Fibroblast of lung (primary cell): ENCODE measurements around the gene PRR15. TPM values are rescaled to one million over a fixed set of nuclear protein-coding genes. Genes with fewer than 3 reads are reported as not detected.
"Not testable (repeated sequence)": the region's sequence is repeated elsewhere in the genome, so short reads cannot be mapped to it uniquely, and the experiment has no call there.

Experiments
- DNase-seq, 2 donors: peaks; one replicate each; pipeline versions ENCODE4 v3.0.0 to v3.0.0-alpha.2; 2010; ENCODE audit warnings: low read depth in 2 of 2
- H2AFZ ChIP-seq: 2 replicates; pipeline ENCODE4 v1.5.1; 2012; ENCODE audit warnings: low read length, control low read depth, inconsistent platforms
- H3K27ac ChIP-seq: 2 replicates; pipeline ENCODE4 v1.5.1; 2011; ENCODE audit warnings: low read length, control low read depth; ENCODE audit not compliant: insufficient read depth
- H3K27me3 ChIP-seq: 2 replicates; pipeline ENCODE4 v1.5.1; 2011; ENCODE audit warnings: mild to moderate bottlenecking, low read length; ENCODE audit not compliant: control insufficient read depth, insufficient read depth
- H3K36me3 ChIP-seq: 2 replicates; pipeline ENCODE4 v1.5.1; 2011; ENCODE audit warnings: low read length; ENCODE audit not compliant: control insufficient read depth, insufficient read depth
- H3K4me1 ChIP-seq: 2 replicates; pipeline ENCODE4 v1.5.1; 2011; ENCODE audit warnings: low read length; ENCODE audit not compliant: control insufficient read depth, insufficient read depth; ENCODE audit errors: extremely low read depth
- H3K4me2 ChIP-seq: 2 replicates; pipeline ENCODE4 v1.5.1; 2011; ENCODE audit warnings: low read length, control low read depth; ENCODE audit not compliant: insufficient read depth; ENCODE audit errors: extremely low read depth
- H3K4me3 ChIP-seq, 4 experiments: fragments of 200-600 bp in 1 of 4; sonication (generic) in 1 of 4; replicated peaks in 1 of 4; 2 replicates each; pipeline ENCODE4 v1.5.1; 2011 to 2016; ENCODE audit warnings: low read length in 4 of 4, low read depth in 3 of 4, mild to moderate bottlenecking in 3 of 4, control low read depth in 2 of 4, inconsistent platforms in 1 of 4, mixed read lengths in 1 of 4; ENCODE audit not compliant: insufficient read depth in 1 of 4; ENCODE audit errors: control extremely low read depth in 1 of 4
- H3K79me2 ChIP-seq: 2 replicates; pipeline ENCODE4 v1.5.1; 2012; ENCODE audit warnings: mild to moderate bottlenecking, low read length, inconsistent platforms; ENCODE audit not compliant: control insufficient read depth, insufficient read depth
- H3K9ac ChIP-seq: 2 replicates; pipeline ENCODE4 v1.5.1; 2011; ENCODE audit warnings: mild to moderate bottlenecking, low read length, control low read depth; ENCODE audit not compliant: insufficient read depth
- H3K9me3 ChIP-seq: 2 replicates; pipeline ENCODE4 v1.5.1; 2012; ENCODE audit warnings: low read depth, low read length; ENCODE audit not compliant: control insufficient read depth, insufficient read depth
- H4K20me1 ChIP-seq: 2 replicates; pipeline ENCODE4 v1.5.1; 2011; ENCODE audit warnings: low read length; ENCODE audit not compliant: control insufficient read depth, insufficient read depth; ENCODE audit errors: extremely low read depth
- EZH2 ChIP-seq: IDR thresholded peaks from 2 replicates; pipeline ENCODE4 v1.5.1; 2012; ENCODE audit warnings: low read length, control low read depth, mild to moderate bottlenecking; ENCODE audit errors: missing control alignments
- polyA plus RNA-seq, 2 donors: library from polyadenylated mRNA; depleted of rRNA in 1 of 2; stranded (reverse) in 1 of 2; unstranded in 1 of 2; fragments of >200 nt; gene quantifications; 2 replicates each; pipeline ENCODE4 v1.2.1, GENCODE V29; 2011 to 2012; ENCODE audit warnings: missing spikeins in 1 of 2
- total RNA-seq: library from RNA; depleted of rRNA; stranded (reverse); fragments of >200 nt; gene quantifications from 2 replicates; pipeline ENCODE4 v1.2.1, GENCODE V29; 2014
- TF ChIP-seq, protein P1 (sequence below), 2 donors: IDR thresholded peaks in 1 of 2; conservative IDR thresholded peaks in 1 of 2; 1 replicate in 1 of 2; 2 replicates in 1 of 2; pipeline ENCODE4 v1.5.1; 2011 to 2012; ENCODE audit warnings: low read length in 2 of 2, control low read depth in 1 of 2, inconsistent platforms in 1 of 2, low read depth in 1 of 2, mild to moderate bottlenecking in 1 of 2

Gene PRR15
- total and polyA plus RNA-seq, 2 donors (not counting 1 experiment from before 2014, with no cell fraction given): not detected

DNA sequence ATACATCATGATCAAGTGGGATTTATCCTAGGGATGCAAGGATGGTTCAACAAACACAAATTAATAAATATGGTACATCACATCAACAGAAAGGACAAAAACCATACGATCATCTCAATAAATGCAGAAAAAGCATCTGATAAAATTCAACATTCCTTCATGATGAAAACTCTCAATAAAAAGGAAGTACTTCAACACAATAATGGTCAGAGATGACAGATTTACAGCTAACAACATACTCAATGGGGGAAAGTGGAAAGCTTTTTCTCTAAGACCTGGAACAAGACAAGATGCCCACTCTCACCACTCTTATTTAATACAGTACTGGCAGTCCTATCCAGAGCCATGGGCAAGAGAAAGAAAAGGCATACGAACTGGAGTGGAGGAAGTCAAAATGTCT, 39.9 kb upstream of the PRR15 start:
- no peaks in the 10 kb centered on the region for H3K9me3 ChIP-seq
- no peak overlapping the region for H2AFZ ChIP-seq
- H3K36me3 ChIP-seq: no peaks in the 10 kb centered on the region
- no peak for DNase-seq
- no peaks in the 10 kb centered on the region for H3K27me3 ChIP-seq
- H3K4me3 ChIP-seq: no peak overlapping the region
- H3K4me1 ChIP-seq: no peaks in the 10 kb centered on the region
- no peaks in the 10 kb centered on the region for H4K20me1 ChIP-seq
- H3K9ac ChIP-seq: no peak overlapping the region
- H3K4me2 ChIP-seq: no peak overlapping the region
- no peak for TF ChIP-seq EZH2
- TF ChIP-seq, protein P1, sequence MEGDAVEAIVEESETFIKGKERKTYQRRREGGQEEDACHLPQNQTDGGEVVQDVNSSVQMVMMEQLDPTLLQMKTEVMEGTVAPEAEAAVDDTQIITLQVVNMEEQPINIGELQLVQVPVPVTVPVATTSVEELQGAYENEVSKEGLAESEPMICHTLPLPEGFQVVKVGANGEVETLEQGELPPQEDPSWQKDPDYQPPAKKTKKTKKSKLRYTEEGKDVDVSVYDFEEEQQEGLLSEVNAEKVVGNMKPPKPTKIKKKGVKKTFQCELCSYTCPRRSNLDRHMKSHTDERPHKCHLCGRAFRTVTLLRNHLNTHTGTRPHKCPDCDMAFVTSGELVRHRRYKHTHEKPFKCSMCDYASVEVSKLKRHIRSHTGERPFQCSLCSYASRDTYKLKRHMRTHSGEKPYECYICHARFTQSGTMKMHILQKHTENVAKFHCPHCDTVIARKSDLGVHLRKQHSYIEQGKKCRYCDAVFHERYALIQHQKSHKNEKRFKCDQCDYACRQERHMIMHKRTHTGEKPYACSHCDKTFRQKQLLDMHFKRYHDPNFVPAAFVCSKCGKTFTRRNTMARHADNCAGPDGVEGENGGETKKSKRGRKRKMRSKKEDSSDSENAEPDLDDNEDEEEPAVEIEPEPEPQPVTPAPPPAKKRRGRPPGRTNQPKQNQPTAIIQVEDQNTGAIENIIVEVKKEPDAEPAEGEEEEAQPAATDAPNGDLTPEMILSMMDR (conservative IDR thresholded peaks at IDR 0.05 in 1 of 2, IDR thresholded peaks at IDR 0.05 in 1 of 2; ENCODE audit: low read depth in 1 of 2, low read length in 2 of 2): no peak
- no peaks in the 10 kb centered on the region for H3K79me2 ChIP-seq
- H3K27ac ChIP-seq: no peak overlapping the region

DNA sequence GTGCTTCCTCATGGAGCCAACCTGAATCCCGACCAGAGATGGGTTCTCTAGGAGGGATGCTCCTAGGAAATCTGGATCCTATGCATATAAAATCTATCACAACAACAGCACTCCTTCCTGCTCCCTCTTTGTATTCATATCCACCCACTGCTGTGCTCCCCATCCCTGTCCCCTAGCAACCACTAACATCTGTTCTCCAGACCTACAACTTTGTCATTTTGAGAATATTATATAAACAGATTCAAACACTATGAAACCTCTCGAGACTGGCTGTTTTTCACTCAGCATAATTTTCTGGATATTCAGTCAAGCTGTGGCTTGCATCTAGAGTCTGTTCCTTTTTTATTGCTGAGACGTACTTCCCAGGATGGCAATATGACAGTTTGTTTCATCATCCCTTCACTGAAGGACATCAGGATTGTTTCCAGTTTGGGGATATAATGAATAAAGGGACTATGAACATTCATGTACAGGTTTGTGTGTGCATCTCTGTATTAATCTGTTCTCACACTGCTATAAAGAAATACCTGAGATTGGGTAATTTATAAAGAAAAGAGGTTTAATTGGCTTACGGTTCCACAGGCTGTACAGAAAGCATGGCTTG, 36.0 kb upstream of the PRR15 start:
- no peak overlapping the region for H3K9ac ChIP-seq
- no peak overlapping the region for H3K27ac ChIP-seq
- H4K20me1 ChIP-seq: no peaks in the 10 kb centered on the region
- no peak for TF ChIP-seq EZH2
- TF ChIP-seq, protein P1 (conservative IDR thresholded peaks at IDR 0.05 in 1 of 2, IDR thresholded peaks at IDR 0.05 in 1 of 2; ENCODE audit: low read depth in 1 of 2, low read length in 2 of 2): no peak
- no peaks in the 10 kb centered on the region for H3K36me3 ChIP-seq
- H3K27me3 ChIP-seq: no peaks in the 10 kb centered on the region
- no peaks in the 10 kb centered on the region for H3K4me1 ChIP-seq
- H3K79me2 ChIP-seq: no peaks in the 10 kb centered on the region
- no peaks in the 10 kb centered on the region for H3K9me3 ChIP-seq
- H3K4me3 ChIP-seq: no peak overlapping the region
- DNase-seq: no peak
- no peak overlapping the region for H3K4me2 ChIP-seq
- H2AFZ ChIP-seq: no peak overlapping the region

DNA sequence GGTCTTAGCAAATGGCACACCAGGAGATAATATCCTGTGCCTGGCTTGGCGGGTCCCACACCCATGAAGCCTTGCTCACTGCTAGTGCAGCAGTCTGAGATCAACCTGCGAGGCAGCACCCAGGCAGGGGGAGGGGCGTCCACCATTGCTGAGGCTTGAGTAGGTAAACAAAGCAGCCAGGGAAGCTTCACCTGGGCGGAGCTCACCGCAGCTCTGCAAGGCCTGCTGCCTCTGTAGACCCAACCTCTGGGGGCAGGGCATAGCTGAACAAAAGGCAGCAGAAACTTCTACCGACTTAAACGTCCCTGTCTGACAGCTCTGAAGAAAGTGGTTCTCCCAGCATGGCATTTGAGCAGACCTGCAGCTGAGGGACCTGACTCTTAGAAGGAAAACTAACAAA, 35.1 kb upstream of the PRR15 start:
- not testable (repeated sequence) for H3K27ac ChIP-seq, DNase-seq, H2AFZ ChIP-seq, H3K4me2 ChIP-seq, H3K9me3 ChIP-seq, H3K4me1 ChIP-seq, H3K79me2 ChIP-seq, H3K27me3 ChIP-seq, H4K20me1 ChIP-seq, H3K4me3 ChIP-seq, H3K9ac ChIP-seq, H3K36me3 ChIP-seq
